ENCODE results near the gene MYLK4.

Gene MYLK4

GRCh38 chr6:2653369-2654032 lies 97.2 kb downstream of the MYLK4 start:
- TF ChIP-seq, protein P1, sequence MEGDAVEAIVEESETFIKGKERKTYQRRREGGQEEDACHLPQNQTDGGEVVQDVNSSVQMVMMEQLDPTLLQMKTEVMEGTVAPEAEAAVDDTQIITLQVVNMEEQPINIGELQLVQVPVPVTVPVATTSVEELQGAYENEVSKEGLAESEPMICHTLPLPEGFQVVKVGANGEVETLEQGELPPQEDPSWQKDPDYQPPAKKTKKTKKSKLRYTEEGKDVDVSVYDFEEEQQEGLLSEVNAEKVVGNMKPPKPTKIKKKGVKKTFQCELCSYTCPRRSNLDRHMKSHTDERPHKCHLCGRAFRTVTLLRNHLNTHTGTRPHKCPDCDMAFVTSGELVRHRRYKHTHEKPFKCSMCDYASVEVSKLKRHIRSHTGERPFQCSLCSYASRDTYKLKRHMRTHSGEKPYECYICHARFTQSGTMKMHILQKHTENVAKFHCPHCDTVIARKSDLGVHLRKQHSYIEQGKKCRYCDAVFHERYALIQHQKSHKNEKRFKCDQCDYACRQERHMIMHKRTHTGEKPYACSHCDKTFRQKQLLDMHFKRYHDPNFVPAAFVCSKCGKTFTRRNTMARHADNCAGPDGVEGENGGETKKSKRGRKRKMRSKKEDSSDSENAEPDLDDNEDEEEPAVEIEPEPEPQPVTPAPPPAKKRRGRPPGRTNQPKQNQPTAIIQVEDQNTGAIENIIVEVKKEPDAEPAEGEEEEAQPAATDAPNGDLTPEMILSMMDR (IDR thresholded peaks at IDR 0.05; ENCODE audit: borderline replicate concordance, control extremely low read depth, extremely low read depth, insufficient read depth, missing control alignments), result no peak
- no peak for DNase-seq (ENCODE audit: low spot score)
- in situ Hi-C loops (cut with MboI; ENCODE audit: low sequenced_read_pairs, unreplicated experiment), result no loop called here

DNA sequence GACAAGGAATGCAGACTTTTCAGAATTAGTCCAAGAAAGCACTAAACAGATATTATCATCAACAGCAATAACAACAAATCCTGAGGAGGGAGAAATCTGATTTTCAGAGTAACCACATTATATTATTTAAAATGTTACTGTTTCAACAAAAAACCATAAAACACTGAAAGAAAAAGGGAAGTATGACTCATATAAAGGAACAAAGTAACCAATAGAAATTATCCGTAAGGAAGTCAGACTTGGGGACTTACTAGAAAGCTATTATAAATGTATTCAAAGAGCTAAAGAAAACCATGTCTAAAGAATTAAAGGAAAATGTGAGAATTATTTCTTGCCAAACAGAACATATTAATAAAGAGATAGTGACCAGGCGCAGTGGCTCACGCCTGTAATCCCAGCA lies 98.1 kb downstream of the MYLK4 start:
- TF ChIP-seq, protein P1 (IDR thresholded peaks at IDR 0.05; ENCODE audit: borderline replicate concordance, control extremely low read depth, extremely low read depth, insufficient read depth, missing control alignments), result no peak
- DNase-seq (ENCODE audit: low spot score), result no peak
- in situ Hi-C loops (cut with MboI; ENCODE audit: low sequenced_read_pairs, unreplicated experiment), result no loop called here

- TF ChIP-seq, protein P1 (IDR thresholded peaks at IDR 0.05; ENCODE audit: borderline replicate concordance, control extremely low read depth, extremely low read depth, insufficient read depth, missing control alignments), result no peak
- in situ Hi-C loops (cut with MboI; ENCODE audit: low sequenced_read_pairs, unreplicated experiment), result no loop called here
- DNase-seq (ENCODE audit: low spot score), result no peak
Measured at GRCh38 chr6:2651961-2652360, 98.8 kb downstream of the MYLK4 start.

DNA sequence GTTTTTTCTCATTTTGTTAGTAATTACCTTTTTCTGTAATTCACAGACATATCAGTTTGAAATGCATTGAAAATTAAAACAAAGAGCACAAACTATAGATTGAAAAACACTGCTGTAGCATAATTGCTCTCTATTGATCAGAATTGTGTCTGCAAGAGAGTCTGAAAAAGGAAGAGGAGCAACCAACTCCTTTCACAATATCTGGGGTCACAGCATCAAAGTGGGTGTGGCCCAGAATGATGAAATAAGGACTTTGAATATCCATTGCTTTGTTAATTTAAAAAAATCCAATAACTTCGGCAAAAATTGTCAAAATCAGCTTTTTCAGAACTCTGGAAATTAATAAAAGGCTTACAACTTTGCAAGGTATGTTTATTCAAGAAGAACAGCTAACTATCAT lies 99.2 kb downstream of the MYLK4 start:
- in situ Hi-C loops (cut with MboI; ENCODE audit: low sequenced_read_pairs, unreplicated experiment), result no loop called here
- no peak for DNase-seq (ENCODE audit: low spot score)
- TF ChIP-seq, protein P1 (IDR thresholded peaks at IDR 0.05; ENCODE audit: borderline replicate concordance, control extremely low read depth, extremely low read depth, insufficient read depth, missing control alignments), result no peak

GRCh38 chr6:2646346-2646745 lies 104.4 kb downstream of the MYLK4 start:
- in situ Hi-C loops (cut with MboI; ENCODE audit: low sequenced_read_pairs, unreplicated experiment), result loop anchor here (25.0 kb wide), 1 partner anchor 1059 kb away; no protein-coding TSS in a partner anchor
- no peak for DNase-seq (ENCODE audit: low spot score)
- TF ChIP-seq, protein P1 (IDR thresholded peaks at IDR 0.05; ENCODE audit: borderline replicate concordance, control extremely low read depth, extremely low read depth, insufficient read depth, missing control alignments), result no peak

GRCh38 chr6:2643935-2644539 lies 106.7 kb downstream of the MYLK4 start:
- TF ChIP-seq, protein P1 (IDR thresholded peaks at IDR 0.05; ENCODE audit: borderline replicate concordance, control extremely low read depth, extremely low read depth, insufficient read depth, missing control alignments), result no peak
- no peak for DNase-seq (ENCODE audit: low spot score)
- in situ Hi-C loops (cut with MboI; ENCODE audit: low sequenced_read_pairs, unreplicated experiment), result loop anchor here (25.0 kb wide), 1 partner anchor 1057 kb away; no protein-coding TSS in a partner anchor
